KOPT-K1 (cell line): ENCODE results near the gene TAS2R46.
"Not testable (repeated sequence)": the region's sequence is repeated elsewhere in the genome, so short reads cannot be mapped to it uniquely, and the experiment has no call there.

Experiments
- H3K27ac ChIP-seq: fragments of 200-600 bp; sonication (generic); 2 replicates; pipeline ENCODE4 v1.5.1; 2016; ENCODE audit warnings: antibody characterized with exemption, mild to moderate bottlenecking, low read depth, low read length; ENCODE audit not compliant: poor library complexity, severe bottlenecking
- H3K36me3 ChIP-seq: fragments of 200-600 bp; sonication (generic); 2 replicates; pipeline ENCODE4 v1.5.1; 2017; ENCODE audit warnings: antibody characterized with exemption, mild to moderate bottlenecking, low read length, moderate library complexity; ENCODE audit not compliant: insufficient read depth
- H3K9me3 ChIP-seq: fragments of 200-600 bp; sonication (generic); 2 replicates; pipeline ENCODE4 v1.5.1; 2017; ENCODE audit warnings: antibody characterized with exemption, low read length, mild to moderate bottlenecking; ENCODE audit not compliant: insufficient read depth, poor library complexity, severe bottlenecking

TAS2R46 gene

GRCh38 chr12:11067514-11067913 lies 5.4 kb upstream of the TAS2R46 start:
- no peaks in the 10 kb centered on the region for H3K36me3 ChIP-seq
- H3K27ac ChIP-seq: no peak overlapping the region
- H3K9me3 ChIP-seq: no peaks in the 10 kb centered on the region

- no peak overlapping the region for H3K27ac ChIP-seq
- H3K9me3 ChIP-seq: no peaks in the 10 kb centered on the region
- peaks cover 9% of the 10 kb centered on the region; the same call in 1 of the 2 replicates for H3K36me3 ChIP-seq
Observed at GRCh38 chr12:11059784-11060183, 2.3 kb downstream of the TAS2R46 start.

DNA sequence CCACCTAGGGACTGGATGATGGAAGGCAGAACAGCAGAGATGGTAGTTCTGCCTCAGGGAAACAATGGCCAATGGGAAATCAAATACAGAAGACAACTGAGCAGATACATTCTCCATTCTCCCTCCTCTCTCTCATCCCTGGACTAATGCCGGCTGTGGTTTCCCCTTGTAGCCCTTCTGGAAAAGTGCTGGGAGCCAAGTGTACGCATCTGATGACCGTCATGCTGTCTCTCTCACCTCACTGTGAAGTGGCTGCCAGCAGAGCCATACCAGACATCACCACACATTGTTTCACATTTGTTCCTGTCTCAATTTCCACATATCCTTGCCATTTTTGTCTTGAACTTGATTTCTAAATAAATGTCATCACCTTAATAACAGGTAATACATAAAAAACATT lies 3.1 kb downstream of the TAS2R46 start:
- peaks cover 9% of the 10 kb centered on the region; the same call in 1 of the 2 replicates for H3K36me3 ChIP-seq
- H3K9me3 ChIP-seq: peaks cover under 1% of the 10 kb centered on the region
- H3K27ac ChIP-seq: no peak overlapping the region

DNA sequence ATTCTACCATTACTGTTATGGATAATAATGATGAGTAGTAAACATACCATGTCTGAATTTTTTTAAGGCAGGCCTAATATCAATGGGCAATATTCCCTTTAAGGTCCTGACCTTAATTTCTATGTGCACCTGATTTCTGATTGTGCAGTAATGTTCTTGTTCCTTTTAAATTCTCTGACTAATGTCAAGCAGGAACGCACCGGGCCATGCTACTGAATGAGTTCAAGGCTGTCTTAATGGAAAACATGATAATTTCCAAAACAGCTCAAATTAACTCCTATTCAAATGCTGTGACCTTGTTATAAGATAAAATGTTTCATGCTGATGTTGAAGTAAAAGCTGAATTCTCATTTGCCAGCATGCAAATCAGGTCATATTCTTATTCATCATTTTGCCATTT lies 6.8 kb downstream of the TAS2R46 start:
- peaks cover 22% of the 10 kb centered on the region; the same call in 1 of the 2 replicates for H3K36me3 ChIP-seq
- no peak overlapping the region for H3K27ac ChIP-seq
- peaks cover 35% of the 10 kb centered on the region for H3K9me3 ChIP-seq

GRCh38 chr12:11049806-11050531 lies 12.1 kb downstream of the TAS2R46 start:
- H3K27ac ChIP-seq: not testable (repeated sequence)
- Histone ChIP-seq H3K9me3 (peaks cover 47% of the 10 kb centered on the region), H3K36me3 (peaks cover 39% of the 10 kb centered on the region)

DNA sequence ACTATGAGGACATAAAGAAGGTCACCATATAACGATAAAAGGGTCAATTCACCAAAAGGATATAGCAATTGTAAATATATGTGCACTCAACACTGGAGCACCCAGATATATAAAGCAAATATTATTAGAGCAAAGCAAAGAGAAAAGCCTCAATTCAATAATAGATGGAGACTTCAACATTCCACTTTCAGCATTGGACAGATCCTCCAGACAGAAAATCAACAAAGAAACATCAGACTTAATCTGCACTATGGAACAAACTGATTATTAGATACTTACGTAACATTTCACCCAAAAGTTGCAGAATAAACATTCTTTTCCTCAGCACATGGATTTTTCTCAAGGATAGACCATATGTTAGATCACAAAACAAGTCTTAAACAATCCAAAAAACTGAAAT lies 20.7 kb downstream of the TAS2R46 start:
- not testable (repeated sequence) for H3K27ac ChIP-seq
- Histone ChIP-seq H3K9me3 (peaks cover 25% of the 10 kb centered on the region), H3K36me3 (peaks cover 33% of the 10 kb centered on the region)

- peaks cover 27% of the 10 kb centered on the region for H3K36me3 ChIP-seq
- no peak overlapping the region for H3K27ac ChIP-seq
- peaks cover 25% of the 10 kb centered on the region for H3K9me3 ChIP-seq
Observed at GRCh38 chr12:11040162-11040561, 21.9 kb downstream of the TAS2R46 start.

DNA sequence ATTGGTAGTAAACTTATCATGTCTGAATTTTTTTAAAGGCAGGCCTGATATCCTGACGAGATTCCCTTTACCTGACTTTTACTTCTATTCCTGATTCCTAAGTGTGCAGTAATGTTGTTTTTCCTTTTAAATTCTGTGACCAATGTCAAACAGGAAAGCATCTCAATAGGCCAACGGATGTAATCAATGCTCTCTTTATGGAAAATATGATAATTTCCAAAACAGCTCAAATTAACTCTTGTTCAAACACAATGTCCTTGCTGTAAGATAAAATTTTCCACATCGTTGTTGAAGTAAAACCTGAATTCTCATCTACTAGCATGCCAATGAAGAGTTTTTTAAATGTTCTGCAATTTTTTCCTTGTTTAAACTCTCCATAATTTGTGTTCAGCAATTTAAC lies 22.9 kb downstream of the TAS2R46 start:
- H3K27ac ChIP-seq: no peak overlapping the region
- H3K9me3 ChIP-seq: peaks cover 22% of the 10 kb centered on the region

GRCh38 chr12:11033959-11034358 lies 28.1 kb downstream of the TAS2R46 start:
- H3K36me3 ChIP-seq, H3K9me3 ChIP-seq, H3K27ac ChIP-seq: not testable (repeated sequence)

More for the DNA sequence above, 22.9 kb downstream of the TAS2R46 start:
- H3K36me3 ChIP-seq: peaks cover 18% of the 10 kb centered on the region

- Histone ChIP-seq H3K27ac (no peak within 1 kb of the TSS), H3K9me3 (peaks cover 3% of the 10 kb centered on the region), H3K36me3 (peaks cover 20% of the 10 kb centered on the region; the same call in 1 of the 2 replicates)
Observed at GRCh38 chr12:11031307-11031706, 30.8 kb downstream of the TAS2R46 start, which contains the start of gene TAS2R31. Gene TAS2R31 (minus strand): TSS chr12:11031407. CDS start chr12:11031335, 72 bp downstream.

GRCh38 chr12:11026118-11026517 lies 36.0 kb downstream of the TAS2R46 start:
- no peak overlapping the region for H3K27ac ChIP-seq
- peaks cover 25% of the 10 kb centered on the region for H3K36me3 ChIP-seq
- H3K9me3 ChIP-seq: peaks cover 16% of the 10 kb centered on the region

- no peak overlapping the region for H3K27ac ChIP-seq
- peaks cover 16% of the 10 kb centered on the region for H3K9me3 ChIP-seq
Observed at GRCh38 chr12:11023387-11023786, 38.7 kb downstream of the TAS2R46 start.

DNA sequence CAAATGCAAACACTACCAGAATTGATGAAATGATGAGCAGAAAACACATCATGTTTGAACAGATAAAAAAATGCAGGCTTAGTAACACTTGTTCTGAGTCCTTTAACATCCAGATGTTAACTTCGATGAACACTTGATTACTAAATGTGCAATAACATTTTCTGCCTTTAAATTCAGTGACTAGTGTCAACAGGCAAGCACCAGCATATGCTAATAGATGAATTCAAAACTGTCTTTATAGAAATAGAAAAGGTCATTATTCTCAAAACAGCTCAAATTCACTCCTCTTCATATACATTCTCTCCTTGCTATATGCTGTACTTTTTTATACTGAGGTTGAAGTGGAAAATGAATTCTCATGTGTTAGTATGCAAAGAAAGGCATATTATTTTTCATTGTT lies 39.6 kb downstream of the TAS2R46 start, which contains the start of gene TAS2R19:
Gene TAS2R19, minus strand, starts transcription at position 101 of the 400 bp plus-strand sequence. Its CDS starts 49 bp downstream, at position 52.
- peaks cover 16% of the 10 kb centered on the region for H3K9me3 ChIP-seq
- no peak within 1 kb of the TSS for H3K27ac ChIP-seq
- H3K36me3 ChIP-seq: peaks cover 20% of the 10 kb centered on the region

More at GRCh38 chr12:11023387-11023786, 38.7 kb downstream of the TAS2R46 start:
- H3K36me3 ChIP-seq: peaks cover 24% of the 10 kb centered on the region

DNA sequence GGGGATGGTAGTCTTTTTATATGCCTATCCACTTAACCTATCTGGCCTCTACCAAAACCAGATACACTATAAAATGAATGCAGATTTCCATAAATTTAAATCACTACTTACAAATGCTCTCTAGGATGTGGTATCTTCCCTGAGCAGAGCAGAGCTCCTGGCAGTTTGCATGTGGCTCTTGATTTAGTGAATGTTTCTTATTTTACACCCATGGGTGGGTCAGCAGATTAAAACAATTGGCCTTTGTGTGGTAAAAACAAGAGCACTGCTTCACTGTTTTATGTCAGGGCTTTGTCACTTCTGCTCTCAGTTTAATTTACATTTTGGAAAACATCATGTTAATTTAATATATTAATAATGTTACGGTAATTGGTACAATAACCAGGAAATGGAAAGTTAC lies 45.2 kb downstream of the TAS2R46 start:
- H3K27ac ChIP-seq: no peak overlapping the region
- H3K9me3 ChIP-seq: no peaks in the 10 kb centered on the region
- peaks cover 15% of the 10 kb centered on the region; the same call in 1 of the 2 replicates for H3K36me3 ChIP-seq

DNA sequence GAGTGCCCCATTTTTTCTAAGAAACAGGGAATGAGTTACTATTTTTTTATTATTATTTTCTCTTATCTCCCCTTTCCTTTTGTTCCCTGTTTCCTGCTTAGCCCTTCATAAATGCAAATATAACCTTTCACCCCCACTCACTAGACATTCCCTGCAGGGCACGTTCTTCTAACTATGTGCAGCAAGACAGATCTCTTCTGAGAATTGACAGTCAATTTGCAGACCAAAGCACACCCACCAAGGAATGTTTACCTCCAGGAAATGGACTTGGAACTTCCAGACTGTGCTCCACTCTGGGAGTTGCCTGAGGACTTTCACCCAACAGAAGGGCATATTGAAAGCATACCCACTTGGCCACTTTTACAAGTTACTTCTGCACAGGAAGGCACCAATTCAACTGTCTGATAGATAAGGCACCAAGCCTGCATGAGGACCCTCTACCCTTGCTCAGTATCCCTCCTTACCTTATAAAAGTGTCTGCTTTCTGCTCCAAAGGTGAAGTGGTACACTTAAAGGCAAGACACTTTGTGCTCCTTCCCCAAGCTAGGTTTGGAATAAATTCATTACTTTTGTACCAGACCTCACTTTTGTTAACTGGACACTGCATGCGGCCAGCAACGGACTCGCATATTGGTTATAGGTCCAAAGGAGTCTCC lies 46.2 kb downstream of the TAS2R46 start:
- peaks cover 10% of the 10 kb centered on the region; the same call in 1 of the 2 replicates for H3K36me3 ChIP-seq
- no peak overlapping the region for H3K27ac ChIP-seq
- H3K9me3 ChIP-seq: no peaks in the 10 kb centered on the region
